Fibroblast of lung (primary cell): Measurements from ENCODE around the gene CROCC2.

Source experiments
- EZH2 ChIP-seq: IDR thresholded peaks from 2 replicates; pipeline ENCODE4 v1.5.1; 2012; ENCODE audit warnings: low read length, control low read depth, mild to moderate bottlenecking; ENCODE audit errors: missing control alignments
- TF ChIP-seq, protein P1 (sequence below), 2 donors: IDR thresholded peaks in 1 of 2; conservative IDR thresholded peaks in 1 of 2; 1 replicate in 1 of 2; 2 replicates in 1 of 2; pipeline ENCODE4 v1.5.1; 2011 to 2012; ENCODE audit warnings: low read length in 2 of 2, control low read depth in 1 of 2, inconsistent platforms in 1 of 2, low read depth in 1 of 2, mild to moderate bottlenecking in 1 of 2

DNA sequence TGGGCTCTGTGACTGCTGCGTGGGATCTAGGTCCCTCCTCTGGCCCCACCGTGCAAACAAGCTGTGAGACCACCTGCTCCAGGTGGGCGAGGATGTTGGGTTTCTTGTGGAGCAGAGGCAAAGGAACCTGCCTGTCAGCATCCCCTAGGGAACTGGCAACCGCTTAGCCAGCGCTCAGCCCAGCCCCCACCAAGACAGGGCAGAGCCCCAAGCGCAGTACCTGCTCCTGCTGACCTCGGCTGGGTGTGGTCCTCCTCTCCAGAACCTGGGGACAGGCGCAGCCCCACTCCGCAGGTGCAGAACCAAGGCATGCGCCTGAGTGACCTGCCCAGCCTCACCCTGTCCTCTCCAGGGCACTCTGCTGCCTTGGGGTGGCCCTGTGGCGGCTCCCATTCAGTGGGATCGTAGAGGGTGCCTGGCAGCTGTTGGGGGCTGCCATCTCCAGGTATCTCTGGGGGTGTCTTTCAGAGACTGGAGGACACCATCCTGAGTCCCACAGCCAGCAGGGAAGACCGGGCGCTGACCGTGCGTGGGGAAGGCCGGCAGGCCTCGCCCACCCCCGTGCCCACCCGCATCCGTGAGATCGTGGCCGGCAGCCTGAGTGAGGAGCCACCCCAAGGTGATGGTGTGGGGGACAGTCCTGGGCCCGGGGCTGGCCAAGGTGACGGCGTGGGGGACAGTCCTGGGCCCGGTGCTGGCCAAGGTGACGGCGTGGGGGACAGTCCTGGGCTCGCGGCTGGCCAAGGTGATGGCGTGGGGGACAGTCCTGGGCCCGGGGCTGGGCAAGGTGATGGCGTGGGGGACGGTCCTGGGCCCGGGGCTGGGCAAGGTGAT, 12.3 kb downstream of the CROCC2 start:
- TF ChIP-seq, protein P1, sequence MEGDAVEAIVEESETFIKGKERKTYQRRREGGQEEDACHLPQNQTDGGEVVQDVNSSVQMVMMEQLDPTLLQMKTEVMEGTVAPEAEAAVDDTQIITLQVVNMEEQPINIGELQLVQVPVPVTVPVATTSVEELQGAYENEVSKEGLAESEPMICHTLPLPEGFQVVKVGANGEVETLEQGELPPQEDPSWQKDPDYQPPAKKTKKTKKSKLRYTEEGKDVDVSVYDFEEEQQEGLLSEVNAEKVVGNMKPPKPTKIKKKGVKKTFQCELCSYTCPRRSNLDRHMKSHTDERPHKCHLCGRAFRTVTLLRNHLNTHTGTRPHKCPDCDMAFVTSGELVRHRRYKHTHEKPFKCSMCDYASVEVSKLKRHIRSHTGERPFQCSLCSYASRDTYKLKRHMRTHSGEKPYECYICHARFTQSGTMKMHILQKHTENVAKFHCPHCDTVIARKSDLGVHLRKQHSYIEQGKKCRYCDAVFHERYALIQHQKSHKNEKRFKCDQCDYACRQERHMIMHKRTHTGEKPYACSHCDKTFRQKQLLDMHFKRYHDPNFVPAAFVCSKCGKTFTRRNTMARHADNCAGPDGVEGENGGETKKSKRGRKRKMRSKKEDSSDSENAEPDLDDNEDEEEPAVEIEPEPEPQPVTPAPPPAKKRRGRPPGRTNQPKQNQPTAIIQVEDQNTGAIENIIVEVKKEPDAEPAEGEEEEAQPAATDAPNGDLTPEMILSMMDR (conservative IDR thresholded peaks at IDR 0.05 in 1 of 2, IDR thresholded peaks at IDR 0.05 in 1 of 2; ENCODE audit: low read depth in 1 of 2, low read length in 2 of 2) = no peak
- no peak for TF ChIP-seq EZH2
